PC-9 (cell line): ENCODE results near the gene MCTS1.

Source experiments
- EZH2 ChIP-seq: fragments of 200-600 bp; sonication (generic); IDR thresholded peaks from 2 replicates; pipeline ENCODE4 v1.8.0; 2017; ENCODE audit warnings: antibody characterized with exemption, low read depth
- TF ChIP-seq, protein P1 (sequence below): fragments of 200-600 bp; sonication (generic); conservative IDR thresholded peaks from 2 replicates; pipeline ENCODE4 v1.6.1; 2017; ENCODE audit warnings: mixed run types, antibody characterized with exemption, mild to moderate bottlenecking, moderate library complexity

DNA sequence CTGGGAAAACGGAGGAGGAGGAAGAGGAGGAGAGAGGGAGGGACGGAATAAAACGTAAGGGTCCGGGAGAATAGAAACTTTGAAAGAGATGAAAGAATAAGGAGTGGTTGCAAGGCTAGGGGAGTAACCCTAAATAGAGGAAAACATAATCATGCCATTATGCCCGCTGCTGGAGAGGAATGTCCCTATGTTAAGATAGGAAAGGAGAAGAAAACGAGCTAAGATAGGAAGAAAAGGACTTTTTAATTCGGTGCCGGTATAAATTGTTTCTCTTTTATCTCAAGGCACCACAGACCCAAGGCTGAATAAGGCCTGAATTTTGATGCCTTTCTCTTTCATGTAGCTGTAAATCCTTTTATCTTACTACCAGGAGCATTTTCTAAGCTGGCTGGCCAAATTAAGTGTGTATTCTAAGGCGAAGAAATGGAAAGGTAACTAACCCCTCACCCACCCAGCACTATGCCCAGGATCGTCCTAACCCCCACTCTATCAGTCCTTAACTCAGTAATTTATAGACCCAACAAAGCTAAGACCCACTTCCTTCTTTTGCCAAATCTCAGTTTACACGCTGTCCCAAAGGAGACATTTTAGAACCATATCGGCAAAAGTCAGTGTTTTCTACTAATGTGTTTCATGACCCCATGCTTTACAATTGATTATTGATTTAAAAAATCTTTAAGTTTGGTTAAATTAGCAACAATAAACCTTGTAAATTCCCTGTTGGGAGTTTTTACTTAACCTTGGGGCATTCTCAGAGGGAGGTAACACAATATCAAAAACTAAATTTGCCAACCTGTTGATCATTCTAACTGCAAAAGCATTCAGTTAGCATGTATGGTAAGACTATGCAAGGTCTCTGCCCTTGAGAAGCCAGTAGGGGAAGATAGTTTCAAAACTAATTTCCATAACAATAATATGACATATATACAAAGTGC is 42.0 kb upstream of the MCTS1 start:
- TF ChIP-seq, protein P1, sequence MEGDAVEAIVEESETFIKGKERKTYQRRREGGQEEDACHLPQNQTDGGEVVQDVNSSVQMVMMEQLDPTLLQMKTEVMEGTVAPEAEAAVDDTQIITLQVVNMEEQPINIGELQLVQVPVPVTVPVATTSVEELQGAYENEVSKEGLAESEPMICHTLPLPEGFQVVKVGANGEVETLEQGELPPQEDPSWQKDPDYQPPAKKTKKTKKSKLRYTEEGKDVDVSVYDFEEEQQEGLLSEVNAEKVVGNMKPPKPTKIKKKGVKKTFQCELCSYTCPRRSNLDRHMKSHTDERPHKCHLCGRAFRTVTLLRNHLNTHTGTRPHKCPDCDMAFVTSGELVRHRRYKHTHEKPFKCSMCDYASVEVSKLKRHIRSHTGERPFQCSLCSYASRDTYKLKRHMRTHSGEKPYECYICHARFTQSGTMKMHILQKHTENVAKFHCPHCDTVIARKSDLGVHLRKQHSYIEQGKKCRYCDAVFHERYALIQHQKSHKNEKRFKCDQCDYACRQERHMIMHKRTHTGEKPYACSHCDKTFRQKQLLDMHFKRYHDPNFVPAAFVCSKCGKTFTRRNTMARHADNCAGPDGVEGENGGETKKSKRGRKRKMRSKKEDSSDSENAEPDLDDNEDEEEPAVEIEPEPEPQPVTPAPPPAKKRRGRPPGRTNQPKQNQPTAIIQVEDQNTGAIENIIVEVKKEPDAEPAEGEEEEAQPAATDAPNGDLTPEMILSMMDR, result no peak
- no peak for TF ChIP-seq EZH2
